ENCODE measurements around the gene DEFB119.

GRCh38 chr20:31414381-31414780, 24.0 kb upstream of the DEFB119 start:
- TF ChIP-seq ELF1 (IDR thresholded peaks at IDR 0.05; ENCODE audit: borderline replicate concordance, low read depth) (no peak), EZH2 (IDR thresholded peaks at IDR 0.05) (no peak), POLR2A (IDR thresholded peaks at IDR 0.05; ENCODE audit: borderline replicate concordance, extremely low read depth, insufficient read depth, insufficient read length) (no peak), RAD21 (IDR thresholded peaks at IDR 0.05; ENCODE audit: low read depth) (no peak), SRF (IDR thresholded peaks at IDR 0.05; ENCODE audit: low read depth) (no peak), CTCF (IDR thresholded peaks at IDR 0.05 in 2 of 3, conservative IDR thresholded peaks at IDR 0.05 in 1 of 3; ENCODE audit: borderline replicate concordance in 1 of 3, insufficient read depth in 1 of 3, low read depth in 2 of 3, low read length in 2 of 3) (no peak), ZNF274 (IDR thresholded peaks at IDR 0.05; ENCODE audit: low read depth, low read length) (no peak), SP1 (IDR thresholded peaks at IDR 0.05; ENCODE audit: low read depth) (no peak)
- TF ChIP-seq, protein P1, sequence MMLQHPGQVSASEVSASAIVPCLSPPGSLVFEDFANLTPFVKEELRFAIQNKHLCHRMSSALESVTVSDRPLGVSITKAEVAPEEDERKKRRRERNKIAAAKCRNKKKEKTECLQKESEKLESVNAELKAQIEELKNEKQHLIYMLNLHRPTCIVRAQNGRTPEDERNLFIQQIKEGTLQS (IDR thresholded peaks at IDR 0.05) = no peak

Data from HCT116 (cell line).